Activated CD4-positive, CD25-positive, alpha-beta regulatory T cell (primary cell): ENCODE data around the gene CLDN9.
A peak's percentile ranks its signal among the peaks of the same experiment; 100 is the strongest.

Experiments
- DNase-seq, 4 experiments: peaks; one replicate each; lab custom pipeline; 2025; lab: John Stamatoyannopoulos, UW

The CLDN9 gene

GRCh38 chr16:2996298-2996697 is 16.4 kb upstream of the CLDN9 start:
- no peak for DNase-seq

GRCh38 chr16:2999929-3000328 is 12.8 kb upstream of the CLDN9 start:
- DNase-seq = no peak

GRCh38 chr16:3000540-3000939 is 12.2 kb upstream of the CLDN9 start:
- no peak for DNase-seq

- DNase-seq = no peak
Observed at GRCh38 chr16:3001316-3001715, 11.4 kb upstream of the CLDN9 start.

- peak; percentile 84 to 93 (median 88) for DNase-seq
Observed at GRCh38 chr16:3003582-3004270, 9.0 kb upstream of the CLDN9 start.

DNA sequence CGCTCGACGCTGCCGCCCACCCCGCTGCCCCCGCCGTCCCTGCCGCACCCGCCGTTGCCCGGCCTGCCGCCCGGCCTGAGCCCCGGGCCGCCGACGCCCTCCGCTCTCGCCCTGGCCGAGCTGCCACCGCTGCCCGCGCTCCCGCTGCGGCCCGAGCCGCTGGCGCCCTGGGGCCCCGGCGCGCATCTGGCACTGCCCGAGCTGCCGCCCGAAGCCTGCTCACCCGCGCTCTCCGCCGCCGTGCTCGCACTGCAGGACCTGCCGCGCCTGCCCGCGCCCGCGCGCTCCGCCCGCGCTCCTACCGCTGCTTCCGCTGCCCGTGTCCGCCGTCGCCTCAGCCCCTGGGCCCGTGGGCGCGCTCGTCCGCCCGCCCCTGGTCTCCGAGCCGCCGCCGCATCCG is 8.4 kb upstream of the CLDN9 start:
- no peak for DNase-seq

DNA sequence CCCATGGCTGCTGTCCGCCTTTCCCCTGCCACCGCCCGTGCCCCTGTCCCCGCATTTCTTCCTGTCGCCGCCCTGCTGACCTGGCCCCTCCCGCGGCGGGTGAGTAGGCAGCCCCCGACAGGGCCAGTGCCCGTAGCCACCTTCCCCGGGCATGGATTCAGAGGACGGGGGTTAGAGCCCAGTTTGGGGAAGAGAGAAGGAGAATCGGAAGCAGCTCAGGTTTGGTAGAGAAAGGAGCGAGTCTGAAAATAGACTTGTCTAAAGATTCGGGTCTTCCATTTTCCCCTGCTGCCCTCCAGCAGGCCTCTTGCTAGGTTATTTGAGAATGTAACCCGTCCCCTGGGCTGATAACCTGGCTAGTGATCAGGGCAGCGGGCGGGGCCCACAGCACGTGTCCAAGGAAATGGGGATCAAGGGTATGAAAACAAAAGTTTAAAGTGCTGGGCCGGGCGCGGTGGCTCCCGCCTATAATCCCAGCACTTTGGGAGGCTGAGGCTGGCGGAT is 7.9 kb upstream of the CLDN9 start:
- DNase-seq = no peak

DNA sequence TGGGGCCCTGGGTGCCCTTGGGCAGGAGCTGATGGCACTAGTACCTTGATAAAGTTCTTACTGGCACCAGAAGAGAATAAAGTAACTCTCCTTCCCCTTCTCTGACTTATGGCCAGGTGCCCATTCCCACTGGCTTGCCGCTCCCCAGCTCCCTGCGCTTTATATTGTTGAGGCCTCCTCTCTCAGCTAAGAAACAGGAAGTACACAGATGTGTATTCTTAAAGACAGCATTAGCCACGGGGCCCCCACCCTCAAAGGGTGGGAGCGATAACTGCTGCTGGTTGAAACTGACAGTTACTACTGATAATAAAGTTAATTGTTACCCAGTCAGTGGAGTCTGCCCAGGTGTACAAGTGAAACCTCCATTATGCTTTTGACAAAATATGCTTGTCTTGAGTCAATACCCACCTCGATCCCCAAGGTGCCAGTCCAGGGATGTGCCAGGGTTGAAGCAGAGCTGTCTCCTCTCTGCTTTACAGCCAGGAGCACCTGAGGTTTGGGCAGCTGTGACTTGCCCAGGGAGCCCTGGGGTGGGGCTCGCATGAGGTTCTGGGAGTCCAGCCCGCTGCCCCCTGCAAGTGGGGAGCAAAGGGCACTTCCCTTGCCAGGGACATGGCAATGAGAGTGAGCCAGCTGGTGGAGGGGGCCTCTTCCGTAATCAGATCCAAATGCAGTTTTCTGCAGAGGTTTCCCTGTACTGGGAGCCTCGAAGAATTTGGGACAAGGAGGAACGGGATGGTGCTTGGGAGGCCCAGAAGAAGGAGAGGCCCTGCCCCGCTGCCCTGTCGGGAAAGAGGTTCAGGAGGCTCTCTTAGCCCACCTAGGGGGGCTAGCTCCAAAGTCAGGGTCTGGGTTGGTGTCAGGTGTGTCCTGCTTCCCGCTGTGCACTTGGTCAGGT is 5.4 kb upstream of the CLDN9 start:
- DNase-seq = no peak

DNA sequence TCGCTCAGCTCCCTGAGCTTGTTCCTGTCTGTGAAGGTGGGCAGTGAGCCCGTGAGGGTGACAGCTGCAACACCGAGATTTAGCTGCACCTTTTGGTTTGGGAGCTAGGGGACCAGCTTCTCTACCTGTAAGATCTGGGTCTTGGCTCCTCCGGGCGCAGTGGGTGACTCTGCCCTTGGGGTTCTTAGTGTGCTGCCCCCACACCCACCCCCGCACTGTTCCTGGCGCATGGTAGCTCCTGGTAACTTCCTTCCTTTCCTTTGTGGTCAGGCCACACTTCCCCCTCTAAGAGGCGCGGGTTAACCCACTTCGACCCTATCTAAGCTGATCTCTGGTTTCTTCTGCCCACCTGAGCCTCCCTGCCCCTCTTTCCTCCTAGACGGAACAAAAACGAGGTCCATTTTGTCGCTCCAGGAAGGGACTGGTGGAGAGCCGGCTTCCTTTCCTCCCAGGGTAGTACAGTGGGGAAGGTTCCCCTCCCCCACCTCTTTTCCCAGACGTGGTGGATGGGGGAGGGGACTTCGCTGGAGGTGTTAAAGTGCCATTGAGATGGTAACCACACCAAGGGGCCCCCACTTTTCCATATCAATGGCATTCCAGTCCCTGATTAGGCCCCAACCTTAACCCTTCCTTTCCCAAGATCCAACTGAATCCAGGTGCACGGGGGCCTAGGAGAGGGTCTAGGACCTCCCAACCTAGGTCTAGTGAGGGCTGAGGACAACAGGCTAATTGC is 4.6 kb upstream of the CLDN9 start:
- DNase-seq = no peak

DNA sequence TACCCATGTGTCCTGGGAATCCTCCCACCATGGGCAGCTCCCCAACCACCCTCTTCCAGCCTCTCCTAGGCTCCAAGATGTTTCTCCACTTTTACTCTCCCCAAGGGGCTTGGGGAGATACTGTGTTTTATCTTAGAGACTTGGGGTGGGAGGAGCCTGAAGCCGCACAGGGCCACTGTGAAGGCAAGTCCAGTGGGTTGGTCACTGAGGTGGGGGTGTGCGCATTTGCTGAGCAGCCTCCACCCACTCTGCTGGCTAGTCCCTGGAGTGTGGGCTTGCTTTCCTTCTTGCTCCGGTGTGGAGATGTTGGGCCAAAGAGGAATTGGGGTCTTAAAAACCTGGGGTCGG is 4.1 kb upstream of the CLDN9 start:
- no peak for DNase-seq

DNA sequence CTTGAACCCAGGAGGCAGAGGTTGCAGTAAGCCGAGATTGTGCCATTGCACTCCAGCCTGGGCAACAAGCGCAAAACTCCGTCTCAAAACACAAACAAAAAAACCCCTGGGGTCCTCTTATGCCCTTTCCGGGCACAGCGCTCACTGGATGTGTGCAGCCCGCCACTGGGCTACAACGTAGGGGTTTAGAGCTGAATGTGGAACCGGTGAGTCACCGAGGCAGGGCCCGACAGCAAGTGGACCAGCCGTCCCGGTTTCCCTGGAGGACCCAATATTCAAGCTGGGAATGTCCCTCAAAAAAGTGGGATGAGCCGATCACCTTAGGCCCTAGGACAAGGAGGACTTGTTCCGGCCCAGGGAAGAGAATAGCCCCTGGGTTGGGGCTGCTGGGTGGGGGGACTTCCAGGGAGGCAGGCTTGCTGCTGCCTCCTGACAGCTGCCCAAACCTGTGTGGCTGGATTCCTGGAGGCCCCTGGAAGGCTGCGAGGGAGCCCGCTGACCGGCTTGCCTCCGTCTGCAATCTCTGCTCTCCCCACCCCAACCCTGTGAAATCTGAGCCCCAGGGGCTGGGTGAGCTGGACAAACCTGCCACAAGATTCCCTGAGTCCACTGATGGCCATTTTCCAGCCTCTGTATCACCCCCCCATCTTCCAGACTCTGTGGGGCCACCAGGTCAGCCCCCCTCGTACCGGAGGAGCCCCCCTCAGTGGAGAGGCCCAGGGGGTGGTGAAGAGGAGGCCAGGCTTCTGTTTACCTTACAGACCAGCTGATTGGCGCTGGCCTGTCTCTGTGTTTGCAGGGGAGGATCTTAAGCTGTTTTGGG is 2.9 kb upstream of the CLDN9 start:
- DNase-seq = no peak

- DNase-seq = no peak
Observed at GRCh38 chr16:3010510-3010909, 2.2 kb upstream of the CLDN9 start.

- no peak for DNase-seq
Observed at GRCh38 chr16:3012246-3012645, 477 bp upstream of the CLDN9 start.

DNA sequence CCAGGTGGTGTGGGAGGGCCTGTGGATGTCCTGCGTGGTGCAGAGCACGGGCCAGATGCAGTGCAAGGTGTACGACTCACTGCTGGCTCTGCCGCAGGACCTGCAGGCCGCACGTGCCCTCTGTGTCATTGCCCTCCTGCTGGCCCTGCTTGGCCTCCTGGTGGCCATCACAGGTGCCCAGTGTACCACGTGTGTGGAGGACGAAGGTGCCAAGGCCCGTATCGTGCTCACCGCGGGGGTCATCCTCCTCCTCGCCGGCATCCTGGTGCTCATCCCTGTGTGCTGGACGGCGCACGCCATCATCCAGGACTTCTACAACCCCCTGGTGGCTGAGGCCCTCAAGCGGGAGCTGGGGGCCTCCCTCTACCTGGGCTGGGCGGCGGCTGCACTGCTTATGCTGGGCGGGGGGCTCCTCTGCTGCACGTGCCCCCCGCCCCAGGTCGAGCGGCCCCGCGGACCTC is 798 bp downstream of the CLDN9 start:
- DNase-seq = no peak

GRCh38 chr16:3013998-3014690 is 1.4 kb downstream of the CLDN9 start:
- DNase-seq = no peak

DNA sequence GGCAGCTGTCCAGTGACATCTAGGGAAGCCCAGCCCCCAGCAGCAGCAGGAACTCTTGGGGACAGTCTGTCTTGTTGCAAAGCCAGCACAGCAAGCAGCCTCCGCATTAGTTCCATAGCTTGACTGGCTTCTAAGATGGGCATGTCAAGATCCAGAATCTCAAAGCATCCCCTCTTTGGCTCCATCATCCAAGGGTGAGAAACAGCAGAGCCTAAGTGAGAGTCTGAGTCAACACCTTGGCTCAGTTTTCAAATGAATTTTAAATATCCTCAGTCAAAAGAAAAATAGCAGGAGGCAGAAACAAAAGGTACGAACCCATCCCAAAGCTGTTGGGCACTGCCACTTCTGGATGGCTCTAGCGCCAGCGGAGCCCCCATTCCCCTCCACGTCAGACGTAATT is 2.2 kb downstream of the CLDN9 start:
- no peak for DNase-seq

- DNase-seq = no peak
Observed at GRCh38 chr16:3015865-3016521, 3.3 kb downstream of the CLDN9 start.

DNA sequence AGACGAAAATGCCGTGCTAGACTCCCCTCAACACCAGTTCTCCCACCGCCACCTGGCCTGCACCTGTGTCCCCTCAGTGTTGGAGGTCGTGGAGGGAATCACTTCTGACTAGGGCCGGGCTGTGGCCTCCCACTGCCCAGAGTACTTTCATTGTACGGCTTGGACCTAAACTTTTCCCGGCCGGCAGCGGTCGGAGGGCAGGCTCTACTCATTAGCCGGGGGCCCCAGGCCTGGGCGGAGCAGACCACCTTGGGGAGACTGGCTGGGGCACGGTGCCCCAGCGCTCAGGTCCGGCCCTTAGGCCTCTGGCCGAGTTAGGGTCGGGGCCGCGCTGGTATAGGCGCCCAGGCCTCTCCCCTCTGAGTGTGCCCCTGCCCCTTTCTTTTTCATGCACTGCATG is 4.6 kb downstream of the CLDN9 start:
- no peak for DNase-seq

GRCh38 chr16:3017794-3018506 is 5.2 kb downstream of the CLDN9 start, which contains the start of gene CLDN6:
CLDN6 (minus strand) TSS chr16:3018183; CDS start chr16:3016021, 2,162 bp downstream.
- DNase-seq = no peak
